ENCODE measurements around the gene GABRR3.
A peak's percentile ranks its signal among the peaks of the same experiment; 100 is the strongest.

Gene GABRR3

DNA sequence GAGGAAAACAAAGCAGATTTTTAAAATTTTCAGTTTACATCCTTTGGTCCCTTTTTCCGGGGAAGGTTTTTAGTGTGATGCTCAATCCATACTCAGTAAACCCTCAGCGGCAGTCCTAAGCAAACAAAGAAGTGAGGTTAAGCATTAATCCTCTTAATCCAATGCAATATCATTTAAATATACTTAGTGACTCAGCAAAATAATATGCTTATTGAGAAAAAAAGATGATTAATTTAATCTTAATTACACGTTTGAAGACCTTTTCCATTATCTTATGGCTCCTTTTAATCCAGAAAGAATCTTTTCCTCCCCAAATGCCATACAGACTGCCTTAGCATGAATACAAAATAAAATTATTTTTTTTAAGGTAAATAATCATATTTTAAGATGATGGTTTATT, at the start of gene GABRR3:
Gene GABRR3 (minus strand): TSS at position 108 of the 400 bp plus-strand sequence. CDS start 328 bp downstream, outside the sequence.
- DNase-seq: no peak

DNA sequence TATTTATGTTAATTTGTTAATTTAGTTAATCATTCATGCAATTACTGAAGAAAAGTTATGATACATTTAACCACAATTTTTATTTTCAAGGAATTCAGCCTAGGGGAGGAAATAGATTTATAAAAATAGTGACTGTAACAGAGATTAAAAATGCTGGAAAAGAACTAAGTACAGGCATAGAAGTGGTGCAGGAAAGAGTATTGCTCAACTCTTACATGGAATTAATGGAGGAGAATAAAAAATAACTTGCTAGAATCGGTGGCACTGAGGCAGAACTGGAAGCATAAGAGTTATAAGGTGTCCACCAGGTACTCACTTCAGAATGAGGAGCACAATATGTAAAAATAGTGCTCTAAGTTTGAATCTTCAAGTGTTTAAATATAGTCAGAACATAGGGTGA, 38.4 kb upstream of the GABRR3 start:
- no peak for DNase-seq

DNA sequence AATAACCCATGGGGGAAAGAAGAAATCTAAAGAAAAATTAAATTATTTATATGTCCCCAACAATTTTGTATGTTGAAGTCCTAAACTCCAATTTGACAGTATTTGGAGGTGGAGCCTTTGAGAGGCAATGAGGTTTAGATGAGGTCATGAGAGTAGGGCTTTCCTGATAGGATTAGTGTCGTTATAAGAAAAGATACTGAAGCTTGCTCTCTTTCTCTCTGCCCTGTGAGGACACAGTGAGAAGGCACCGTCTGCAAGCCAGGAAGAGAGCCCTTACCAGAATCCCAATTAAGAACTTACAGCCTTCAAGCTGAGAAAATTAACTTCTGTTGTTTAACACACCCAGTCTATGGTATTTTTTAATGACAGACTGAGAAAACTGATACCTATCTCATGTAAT, 35.7 kb upstream of the GABRR3 start:
- no peak for DNase-seq

DNA sequence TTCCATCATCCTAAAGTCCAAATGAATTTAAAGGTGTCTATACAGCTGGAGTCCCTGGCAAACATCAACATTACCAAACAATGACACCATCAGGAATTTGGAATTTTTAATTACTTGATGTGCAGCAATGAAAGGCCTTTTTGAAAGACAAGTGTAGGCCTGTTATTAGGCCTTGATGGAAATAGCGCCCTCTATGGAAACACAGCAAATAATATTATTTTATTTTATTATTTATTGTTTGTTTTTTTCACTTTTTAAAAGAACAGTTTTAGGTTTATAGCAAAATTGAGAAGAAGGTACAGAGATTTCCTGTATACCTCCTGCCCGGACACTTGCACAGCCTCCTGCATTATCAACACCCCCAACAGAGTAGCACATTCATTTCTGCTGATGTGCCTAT, 33.7 kb upstream of the GABRR3 start:
- DNase-seq: no peak

DNA sequence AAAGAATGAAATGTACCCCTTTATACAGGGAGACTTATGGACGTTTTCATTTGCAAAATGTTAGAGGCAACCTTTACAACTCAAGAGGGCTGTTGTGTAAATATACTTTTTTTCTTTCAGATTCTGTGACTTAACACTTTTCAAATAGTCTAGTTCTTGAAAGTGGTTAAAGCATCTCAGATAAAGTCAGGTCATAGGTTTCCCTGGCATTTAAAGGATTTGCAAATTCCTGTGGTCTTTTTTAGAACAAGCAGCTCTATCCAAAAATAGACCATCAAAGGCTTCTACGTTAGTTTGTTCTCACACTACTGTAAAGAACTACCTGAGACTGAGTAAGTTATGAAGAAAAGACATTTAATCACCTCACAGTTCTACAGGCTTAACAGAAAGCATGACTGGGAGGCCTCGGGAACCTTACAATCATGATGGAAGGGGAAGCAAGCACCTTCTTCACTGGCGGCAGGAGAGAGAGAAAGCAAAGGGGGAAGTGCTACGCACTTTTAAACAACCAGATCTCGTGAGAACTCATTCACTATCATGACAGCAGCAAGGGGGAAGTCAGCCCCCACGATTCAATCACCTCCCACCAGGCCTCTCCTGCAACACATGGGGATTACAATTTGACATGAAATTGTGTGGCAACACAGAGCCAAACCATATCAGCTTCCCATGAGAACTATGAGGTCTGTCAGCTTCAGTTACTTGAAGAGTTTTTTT, 23.3 kb upstream of the GABRR3 start:
- DNase-seq: no peak

DNA sequence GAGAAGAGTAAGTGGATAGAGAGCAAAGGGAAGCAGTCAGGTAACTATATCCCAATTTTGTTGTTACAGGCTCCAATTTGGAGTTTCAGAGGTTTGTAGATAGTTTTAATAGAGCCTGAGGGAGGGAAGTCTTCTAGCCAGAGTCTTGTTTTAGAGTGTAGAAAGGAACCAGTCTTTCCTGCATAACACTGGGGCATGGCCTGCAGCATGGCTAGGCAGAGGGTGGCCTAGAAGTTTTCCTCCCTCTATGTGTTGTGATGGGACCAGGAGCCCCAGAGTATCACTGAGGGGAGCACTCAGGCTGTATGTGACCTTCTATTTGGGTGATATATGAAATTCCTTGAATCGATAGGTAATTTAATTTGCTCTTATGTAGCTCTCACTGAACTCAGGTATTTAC, 22.5 kb upstream of the GABRR3 start:
- no peak for DNase-seq

DNA sequence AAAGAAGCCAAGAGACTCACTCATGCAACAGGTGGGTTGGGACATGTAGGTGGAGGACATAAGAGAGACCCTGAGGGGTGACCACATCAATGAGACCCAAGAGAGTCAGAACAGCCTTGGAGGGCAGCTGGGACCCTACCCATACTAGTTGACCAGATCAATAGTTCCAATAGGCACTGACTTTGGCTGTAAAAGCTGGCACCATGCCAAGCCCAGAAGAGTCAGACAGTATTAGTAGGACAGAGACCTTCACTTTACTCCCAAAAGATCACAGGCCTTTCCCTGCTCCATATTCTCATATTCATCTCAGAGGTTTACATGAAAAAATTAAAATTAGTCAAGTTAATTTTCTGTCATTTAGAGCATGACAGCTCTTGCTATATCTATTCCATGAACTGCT, 20.9 kb upstream of the GABRR3 start:
- no peak for DNase-seq

DNA sequence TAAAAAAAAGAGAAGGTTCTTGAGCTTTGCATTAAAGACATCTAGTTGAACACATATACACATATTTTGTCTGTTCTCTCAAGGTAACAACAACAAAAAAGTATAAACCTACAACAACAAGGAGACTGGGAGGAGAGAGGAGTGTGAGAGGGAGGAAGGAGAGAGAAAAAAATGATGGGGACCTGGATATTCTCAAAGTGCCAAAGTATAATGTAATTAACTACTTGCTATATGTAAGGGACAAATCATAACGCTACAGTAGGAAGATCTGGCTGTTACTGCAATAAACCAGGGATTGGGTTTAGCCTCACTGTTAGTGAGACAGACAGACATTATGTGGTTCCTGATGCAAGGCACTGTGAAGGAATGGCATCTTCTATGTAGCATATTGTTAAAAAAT, 14.2 kb upstream of the GABRR3 start:
- DNase-seq: no peak

DNA sequence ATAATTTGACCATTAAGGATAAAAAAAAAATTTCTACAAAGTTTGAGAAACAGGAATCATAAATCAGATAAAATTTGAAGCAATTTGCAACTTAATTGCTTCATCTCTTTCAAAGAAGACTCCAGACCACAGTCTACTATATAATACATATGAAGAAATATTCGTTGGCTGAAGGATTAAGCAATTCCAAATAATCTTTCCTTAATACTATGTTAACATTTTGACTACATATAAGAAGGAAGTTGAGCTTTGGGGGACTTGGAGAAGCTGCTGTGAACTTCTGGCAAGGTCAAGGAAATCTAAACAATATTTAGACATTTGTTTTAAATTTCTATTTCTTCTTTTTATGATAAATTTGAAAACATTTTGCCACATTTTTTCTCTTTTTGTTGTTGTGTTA, 13.5 kb upstream of the GABRR3 start:
- no peak for DNase-seq

DNA sequence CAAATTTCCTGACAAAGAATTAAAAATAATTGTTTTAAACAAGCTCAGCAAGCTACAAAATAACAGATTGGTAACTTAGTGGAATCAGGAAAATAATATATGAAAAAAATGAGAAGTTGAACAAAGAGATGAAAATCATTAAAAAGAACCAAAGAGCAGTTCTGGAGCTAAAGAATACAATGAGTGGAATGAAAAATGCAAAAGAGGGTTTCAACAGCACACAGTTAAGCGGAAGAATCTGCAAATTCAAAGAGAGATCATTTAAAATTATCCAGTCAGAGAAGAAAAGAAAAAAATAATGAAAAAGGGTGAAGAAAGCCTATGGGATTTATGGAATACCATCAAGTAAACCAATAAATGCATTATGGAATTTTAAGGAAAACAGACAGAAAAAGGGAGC, 6.2 kb upstream of the GABRR3 start:
- no peak for DNase-seq

DNA sequence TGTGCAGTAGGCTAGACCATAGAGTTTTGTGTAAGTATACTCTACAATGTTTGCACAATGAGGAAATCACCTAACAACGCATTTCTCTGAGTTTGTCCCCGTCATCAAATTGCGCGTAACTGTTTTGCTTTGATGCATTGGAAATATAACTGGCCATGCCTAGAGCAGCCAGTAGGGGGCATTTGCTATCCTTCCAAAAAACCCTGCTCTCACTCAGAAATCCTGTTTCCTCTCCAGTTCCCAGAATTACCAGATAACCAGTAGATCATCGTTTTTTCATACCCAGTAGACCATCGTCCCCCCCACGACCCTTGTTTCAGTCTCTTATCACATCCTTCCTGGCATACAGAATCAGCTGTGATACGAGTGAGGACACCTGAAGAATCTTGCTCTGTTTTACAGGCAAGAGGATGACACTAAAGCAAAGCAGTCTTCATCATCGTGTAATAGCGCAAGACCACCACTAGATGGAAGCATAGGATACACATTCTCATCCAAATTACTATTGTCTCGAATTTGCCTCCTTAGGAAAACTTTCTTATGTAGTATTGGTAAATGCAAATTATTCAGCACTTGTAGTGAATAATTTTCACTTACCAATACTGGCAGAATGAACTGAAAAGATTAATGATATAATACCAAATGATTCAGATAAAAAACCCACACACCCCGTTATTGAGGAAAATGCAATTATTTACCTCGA, 4.4 kb upstream of the GABRR3 start:
- peak; percentile 75 for DNase-seq

DNA sequence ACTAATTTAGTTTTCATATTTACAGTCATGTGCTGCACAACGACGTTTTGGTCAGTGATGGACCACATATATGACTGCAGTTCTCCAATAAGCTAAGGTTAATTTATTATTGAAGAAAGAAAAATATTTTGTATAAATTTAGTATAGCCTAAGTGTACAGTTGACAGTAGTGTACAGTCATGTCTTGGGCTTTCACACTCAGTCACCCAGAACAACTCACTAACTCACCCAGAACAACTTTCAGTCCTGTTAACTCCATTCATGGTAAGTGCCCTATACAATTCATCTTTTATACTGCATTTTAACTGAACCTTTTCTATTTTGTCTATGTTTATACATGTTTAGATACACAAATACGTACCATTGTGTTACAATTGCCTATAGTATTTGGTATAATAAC, 3.8 kb upstream of the GABRR3 start:
- no peak for DNase-seq

DNA sequence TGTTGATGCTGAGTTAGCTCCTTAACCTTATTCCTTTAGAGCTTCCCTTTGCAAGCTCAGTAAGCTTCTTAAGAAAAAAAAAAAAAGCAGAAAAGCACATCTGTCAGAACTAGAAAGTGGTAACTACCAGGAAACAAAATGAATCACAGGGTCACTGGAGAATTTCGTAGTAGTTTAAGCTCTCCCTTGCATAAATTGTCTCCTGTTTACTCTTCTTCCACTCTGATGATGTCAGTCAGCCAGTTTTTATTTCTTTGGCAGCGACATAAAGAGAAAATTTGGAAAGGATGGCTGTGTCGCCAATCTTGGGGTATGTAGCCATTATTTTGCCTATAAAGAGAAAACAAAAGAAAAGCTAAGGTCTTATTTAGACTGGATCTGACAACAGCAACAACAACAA, 3.2 kb upstream of the GABRR3 start:
- DNase-seq: no peak

DNA sequence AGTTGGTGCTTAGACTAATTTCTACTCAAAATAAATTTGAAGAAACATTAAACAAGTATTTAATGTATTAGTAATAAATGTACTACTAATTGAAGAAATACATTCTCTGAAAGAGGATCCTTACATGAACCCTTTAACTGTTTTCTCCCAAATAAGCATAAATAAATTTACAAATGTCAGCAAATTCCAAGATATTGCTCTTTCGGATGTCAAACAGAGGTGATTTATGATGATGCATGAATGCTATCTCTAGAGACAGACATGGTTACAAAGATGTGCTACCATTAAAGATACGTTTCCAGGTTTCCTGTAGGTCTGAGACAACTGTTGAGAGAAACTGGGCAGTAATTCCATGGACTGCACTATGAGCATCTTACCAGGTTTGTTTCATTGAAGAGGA, 629 bp downstream of the GABRR3 start:
- DNase-seq: no peak

DNA sequence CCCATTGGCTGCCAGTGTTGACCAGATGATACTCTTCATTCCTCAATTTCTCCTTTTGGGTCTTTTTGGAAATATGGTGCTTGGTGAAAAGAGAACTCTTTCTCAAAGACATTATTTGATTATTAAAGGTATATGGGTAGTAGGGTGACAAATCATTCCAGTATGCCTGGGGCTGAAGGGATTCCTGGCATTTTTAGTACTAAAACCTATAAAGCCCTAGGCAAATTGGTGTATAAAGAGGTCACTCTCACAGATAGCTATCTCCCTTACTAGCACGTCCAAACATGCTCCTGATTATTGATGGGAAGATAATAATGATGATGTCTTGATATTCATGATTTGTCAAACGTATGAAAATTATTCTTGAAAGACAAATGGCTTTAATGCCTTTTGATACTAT, 1.1 kb downstream of the GABRR3 start:
- no peak for DNase-seq

DNA sequence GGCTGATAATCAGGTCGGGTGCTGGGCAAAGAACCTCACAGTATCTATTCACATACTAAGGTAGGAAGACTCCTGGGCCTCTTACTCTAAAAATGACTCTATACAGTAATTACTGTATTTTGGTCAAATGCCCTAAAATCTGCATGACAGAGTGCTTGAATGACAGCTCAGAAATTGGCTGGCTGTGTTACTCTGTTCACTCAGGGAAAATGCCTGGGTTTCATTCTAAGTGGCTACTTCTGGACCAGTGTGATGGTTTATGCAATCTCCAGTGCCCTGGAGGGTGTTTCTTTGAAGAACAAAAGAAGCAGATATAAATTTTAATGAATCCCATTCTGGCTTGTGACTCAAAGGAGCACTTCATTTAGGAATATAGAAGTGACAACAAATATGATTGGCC, 2.2 kb downstream of the GABRR3 start:
- DNase-seq: no peak

DNA sequence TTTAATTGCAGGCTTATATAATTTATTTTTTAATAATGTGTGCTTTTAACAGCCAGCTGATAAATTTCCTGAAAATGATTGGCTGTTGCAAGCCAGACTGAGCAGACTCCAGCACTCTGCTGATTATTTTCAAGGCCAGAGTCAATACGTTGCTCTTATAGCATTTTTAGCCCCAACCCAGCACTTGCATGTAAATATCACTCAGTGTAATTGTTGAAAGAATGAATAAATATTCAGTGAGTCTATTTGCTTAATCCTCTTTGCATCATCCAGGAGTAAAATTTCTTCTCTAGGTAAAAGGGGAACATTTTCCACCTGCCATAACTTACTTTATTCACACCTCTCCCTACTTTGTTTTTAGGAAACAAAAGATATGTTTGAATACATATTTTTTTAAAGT, 2.9 kb downstream of the GABRR3 start:
- no peak for DNase-seq

DNA sequence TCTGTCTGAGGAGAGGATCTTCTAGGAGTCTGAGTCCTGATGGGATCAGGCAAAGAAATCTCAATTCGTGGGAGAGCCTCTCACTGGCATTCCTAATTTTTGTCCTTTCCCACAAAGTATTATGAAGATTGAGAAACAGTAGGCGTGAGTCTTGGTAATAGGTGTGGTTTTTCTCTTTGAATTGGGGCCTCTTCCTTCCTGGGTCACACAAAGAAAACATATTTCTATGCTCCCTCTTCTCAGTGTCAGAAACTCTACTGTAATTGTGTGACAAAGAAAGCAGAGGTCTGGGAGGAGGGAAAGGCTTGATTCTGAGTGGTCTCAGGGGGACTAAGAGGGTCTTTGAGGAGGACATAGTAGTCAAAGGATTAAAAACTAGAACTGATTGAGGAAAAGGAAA, 6.0 kb downstream of the GABRR3 start:
- no peak for DNase-seq

DNA sequence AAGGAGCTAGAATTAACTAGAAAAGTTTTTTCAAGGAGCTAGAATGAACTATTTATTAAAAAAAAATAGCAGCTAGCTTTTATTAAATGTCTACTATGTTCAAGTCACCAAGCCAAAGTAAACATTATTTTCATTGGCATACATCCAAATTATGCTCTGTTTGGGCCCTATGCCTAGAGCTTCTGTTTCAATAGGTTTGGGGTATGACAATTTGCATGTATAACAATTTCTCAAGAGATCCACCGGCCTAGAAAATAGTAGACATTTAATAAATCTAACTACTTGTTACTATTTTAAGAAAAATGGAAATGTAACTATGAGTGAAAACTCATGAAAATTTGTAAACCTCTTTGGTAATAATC, 8.0 kb downstream of the GABRR3 start:
- peak; percentile 78 for DNase-seq

DNA sequence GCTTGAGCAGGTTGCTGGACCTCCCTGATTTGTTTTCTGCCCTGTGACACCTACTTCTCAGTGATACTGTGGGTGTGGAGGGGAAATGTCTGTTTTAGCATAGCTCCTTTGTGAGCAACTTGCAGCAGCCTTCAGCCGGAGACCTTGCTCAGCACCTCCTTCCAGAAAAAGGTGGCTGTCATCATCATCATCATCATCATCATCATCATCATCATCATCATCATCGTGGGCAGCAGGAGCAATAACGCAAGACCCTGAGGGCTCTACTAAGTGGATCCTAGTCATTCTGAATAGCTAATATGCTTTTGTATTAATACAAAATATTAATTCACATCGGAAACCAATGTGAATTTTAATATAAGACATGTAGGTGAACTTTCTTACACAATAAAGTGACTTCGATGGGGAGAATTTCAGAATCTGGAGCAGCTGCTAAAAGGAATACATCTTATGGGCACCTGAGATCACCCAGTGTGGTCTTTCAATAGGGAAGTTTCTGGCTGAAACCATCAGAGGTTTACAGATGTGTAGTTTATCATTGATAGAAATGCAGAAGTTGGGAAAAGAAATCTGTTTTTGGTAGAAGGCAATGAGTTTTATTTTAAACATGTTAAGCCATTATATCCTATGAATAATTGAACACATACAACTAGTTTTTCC, 8.6 kb downstream of the GABRR3 start:
- DNase-seq: no peak

DNA sequence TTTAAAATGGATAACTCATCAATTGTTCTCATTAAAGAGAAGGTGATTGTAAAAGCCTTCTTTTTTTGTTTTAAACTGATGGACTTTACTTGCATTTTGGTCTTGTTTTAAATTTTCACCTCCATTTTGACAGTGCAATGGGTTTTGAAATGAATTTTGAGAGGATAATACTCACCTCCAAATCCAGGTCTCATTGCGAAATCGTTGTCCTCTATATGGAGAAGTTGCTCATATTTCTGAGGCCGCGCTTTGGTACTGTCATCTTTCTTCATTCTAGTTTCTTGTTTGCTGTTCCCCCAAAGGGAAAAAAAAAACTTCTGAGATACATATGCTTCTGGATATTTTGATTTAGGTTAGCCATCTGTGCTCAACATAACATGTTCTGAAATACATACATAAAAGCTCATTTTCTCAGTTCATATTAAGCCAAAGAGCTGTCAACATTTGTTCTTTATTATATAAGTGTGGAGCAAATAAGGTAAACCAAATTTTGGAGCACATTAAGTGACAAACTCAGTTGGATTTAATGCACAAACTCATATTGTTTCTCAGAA, 9.6 kb downstream of the GABRR3 start:
- DNase-seq: no peak

DNA sequence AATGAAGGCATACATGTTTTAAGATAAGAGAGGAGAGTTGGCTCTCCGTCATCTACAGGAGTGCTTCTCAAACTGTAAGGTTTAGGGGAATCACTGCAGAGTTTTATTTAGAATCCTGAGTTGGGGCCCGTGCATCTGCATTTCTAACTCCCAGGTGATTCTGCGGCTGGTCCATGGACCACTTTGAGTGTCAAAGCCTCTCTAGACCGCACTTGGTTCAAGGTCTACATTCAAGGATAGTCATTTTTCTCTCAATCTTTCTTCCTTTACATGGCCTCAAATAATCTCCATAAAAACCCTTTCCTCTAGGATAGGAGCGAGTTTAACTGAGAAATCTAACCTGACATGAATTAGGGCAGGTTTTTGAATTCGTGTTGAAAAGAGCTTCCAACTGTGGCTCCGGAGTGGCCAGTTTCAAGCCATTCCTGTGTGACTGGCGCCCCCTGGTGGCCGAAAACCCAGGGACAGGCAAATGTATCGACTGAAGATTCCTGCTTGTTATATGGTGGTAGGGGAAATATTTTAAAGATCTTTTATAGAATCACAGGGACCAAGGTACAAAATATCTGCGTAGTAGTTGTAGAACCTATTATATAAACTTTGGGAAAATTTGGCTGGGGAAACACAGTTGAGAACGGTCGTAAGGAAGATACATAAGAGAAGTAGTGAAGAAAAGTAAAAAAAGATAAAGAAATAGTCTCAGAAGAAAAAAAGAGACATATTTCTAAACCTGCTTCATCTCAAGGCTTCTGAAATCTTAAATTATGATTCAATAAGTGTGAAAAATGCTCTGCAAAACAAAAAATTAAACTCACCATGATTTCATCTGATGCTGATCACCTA, 11.9 kb downstream of the GABRR3 start:
- peak; percentile 63 for DNase-seq
